HG03095 (cell line): Measurements from ENCODE around the gene IGDCC3.

ENCODE experiments used
- ATAC-seq: cut with Tn5 transposase; IDR thresholded peaks from one replicate; pipeline ENCODE4 v1.9.1; 2021; ENCODE audit warnings: moderate library complexity; ENCODE audit not compliant: unreplicated experiment

IGDCC3 gene

DNA sequence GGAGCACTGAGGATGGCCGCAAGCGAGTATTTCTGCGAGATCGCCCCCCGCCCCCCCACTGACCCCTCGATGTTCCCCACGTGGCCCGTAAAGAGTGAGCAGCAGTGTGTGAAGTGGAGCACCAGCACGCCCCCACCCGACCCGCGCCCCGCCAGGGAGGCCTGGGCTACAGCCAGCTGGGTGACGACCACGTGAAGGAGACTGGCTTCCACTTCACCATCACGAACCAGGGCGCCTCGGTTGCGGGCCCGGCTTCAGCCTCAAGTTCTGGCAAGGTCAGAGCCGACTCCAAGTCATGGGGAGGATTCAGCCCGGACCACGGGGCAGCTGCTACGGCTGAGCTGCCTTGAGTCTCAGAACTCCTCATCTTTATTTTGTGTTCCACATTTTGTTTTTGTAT, 75.7 kb downstream of the IGDCC3 start:
- ATAC-seq = no peak

- no peak for ATAC-seq
These were observed 76.8 kb downstream of the IGDCC3 start for GRCh38 chr15:65300924-65301441.

DNA sequence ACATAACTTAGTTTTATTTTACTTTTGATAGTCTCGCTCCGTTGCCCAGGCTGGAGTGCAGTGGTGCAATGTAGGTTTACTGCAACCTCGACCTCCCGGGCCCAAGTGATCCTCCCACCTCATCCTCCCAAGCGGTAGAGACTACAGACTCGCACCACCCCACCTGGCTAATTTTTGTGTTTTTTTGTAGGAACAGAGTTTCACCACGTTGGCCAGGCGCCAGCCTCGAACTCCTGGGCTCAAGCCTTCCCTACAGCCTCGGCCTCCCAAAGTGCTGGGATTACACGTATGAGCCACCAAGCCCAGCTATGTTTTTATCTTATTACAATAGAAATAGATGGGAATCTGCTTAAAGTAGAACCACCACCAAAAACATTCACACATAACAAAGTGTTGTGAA, 79.1 kb downstream of the IGDCC3 start:
- no peak for ATAC-seq

- no peak for ATAC-seq
These were observed 84.8 kb downstream of the IGDCC3 start for GRCh38 chr15:65292938-65293518.

DNA sequence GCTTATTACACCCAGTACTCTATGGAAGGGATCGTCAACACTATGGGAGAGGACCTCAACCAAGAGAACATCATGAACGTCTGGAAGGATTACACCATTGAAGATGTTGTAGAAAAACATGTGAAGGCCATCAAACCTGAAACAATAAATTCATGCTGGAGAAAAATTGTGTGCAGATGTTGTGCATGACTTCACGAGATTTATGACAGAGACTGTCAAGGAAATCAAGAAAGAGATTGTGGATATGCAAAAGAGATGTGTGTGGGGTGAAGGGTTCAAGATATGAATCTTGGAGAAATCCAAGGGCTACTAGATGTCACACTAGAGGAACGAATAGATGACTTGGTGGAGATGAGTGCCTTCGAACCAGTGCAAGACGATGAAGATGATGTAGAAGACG, 87.6 kb downstream of the IGDCC3 start:
- no peak for ATAC-seq

DNA sequence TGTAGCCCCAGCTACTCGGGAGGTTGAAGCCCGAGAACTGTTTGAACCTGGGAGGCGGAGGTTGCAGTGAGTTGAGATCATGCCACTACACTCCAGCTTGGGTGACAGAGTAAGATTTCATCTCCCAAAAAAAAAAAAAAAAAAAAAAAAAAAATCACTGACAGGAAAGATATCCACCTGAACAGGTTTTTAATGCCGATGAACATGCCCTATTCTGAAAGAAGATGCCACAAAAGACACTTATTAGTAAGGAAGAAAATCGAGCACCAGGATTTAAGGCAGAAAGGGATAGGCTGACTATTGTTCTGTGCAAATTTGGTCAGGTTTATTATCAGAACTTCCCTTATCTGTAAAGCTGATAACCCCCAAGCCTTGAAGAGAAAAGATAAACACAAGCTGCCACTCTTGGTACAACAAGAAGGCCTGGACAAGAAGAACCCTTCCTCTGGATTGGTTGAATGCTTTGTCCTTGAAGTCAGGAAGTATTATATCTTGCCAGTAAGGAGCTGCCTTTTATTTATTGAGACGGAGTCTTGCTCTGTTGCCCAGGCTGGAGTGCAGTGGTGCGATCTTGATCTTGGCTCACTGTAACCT, 88.4 kb downstream of the IGDCC3 start:
- ATAC-seq = no peak

DNA sequence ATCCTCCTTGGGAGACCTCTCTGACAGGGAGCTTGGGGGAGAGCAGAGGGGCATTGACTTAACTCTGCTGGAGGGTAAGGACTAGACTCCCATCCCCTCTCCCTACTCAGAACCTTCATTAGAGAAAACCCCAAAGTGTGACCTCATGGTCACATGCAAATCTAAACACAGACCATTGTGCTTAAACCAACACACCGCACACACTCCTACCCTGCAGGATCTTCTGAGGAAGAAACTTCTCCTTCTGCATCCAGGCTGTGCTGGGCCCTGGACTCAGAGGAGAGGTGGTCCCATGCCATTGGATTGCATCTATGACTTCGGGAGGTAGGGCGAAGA, 90.3 kb downstream of the IGDCC3 start:
- ATAC-seq = no peak

GRCh38 chr15:65286704-65287519, 90.9 kb downstream of the IGDCC3 start, which contains the start of gene PARP16:
Gene PARP16, minus strand, starts transcription at chr15:65286883. Its CDS starts 457 bp downstream, at chr15:65286426.
- ATAC-seq = peak; percentile 92

DNA sequence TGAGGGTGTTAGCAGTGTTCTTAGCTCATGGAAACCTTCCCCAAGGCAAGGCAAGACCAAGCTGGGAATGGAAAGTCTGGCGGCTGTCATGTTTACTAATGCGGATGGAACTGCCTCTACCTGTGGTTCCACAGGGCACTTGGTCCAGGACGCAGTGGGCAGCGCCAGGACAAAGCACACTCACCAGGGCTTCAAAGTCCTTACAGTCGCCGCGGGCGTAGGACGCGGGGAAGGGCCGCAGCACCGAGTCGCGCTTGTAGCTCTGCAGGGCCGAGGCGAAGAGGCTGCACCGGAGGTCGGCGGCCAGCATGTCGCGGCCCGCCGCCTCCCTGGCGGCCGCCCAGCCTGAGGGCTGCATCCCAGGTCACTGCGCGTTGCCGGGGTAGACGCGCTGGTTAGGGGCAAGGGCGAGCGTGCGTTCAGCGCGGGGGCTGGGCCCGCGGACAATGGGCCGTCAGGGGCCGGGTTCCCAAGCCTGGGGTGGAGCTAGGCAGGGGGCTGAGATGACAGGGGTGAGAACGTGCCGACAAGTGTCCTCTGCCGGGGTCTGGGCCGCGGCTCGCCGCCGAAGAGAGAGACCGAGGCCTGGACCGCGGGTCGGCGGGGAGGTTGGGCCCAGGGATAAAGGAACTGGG, 91.6 kb downstream of the IGDCC3 start:
- peak; percentile 11 for ATAC-seq

DNA sequence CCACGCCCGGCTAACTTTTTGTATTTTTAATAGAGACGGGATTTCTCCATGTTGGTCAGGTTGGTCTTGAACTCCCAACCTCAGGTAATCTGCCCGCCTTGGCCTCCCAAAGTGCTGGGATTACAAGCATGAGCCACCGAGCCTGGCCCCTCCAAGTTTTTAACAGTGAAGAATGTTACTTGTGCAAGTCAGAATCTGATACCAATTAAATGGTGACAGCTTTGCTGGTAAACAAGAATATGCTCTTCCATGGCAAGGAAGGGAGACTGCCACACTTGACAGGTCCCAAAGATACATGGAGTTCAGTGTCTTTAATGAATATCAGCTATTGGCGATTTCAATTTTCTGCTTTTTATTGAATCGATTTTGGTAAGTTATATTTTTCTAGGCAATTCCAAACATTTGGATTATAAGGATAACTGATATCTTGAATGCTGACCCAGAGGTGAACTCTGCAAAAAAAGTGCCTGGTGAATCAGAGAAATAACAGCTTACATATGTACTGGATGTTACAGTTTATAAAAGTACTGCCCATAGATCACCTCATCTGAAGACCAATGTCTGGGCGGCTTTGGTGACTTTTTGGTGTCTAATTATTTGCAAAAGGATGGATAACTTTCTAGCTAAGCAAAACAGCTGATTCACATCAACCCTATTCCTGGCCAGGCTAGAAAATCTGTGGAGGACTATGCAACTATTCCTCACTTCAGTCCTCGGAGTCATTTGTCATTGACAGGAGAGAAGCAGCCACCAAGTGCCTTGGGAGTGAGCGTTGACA, 92.3 kb downstream of the IGDCC3 start:
- ATAC-seq = no peak

DNA sequence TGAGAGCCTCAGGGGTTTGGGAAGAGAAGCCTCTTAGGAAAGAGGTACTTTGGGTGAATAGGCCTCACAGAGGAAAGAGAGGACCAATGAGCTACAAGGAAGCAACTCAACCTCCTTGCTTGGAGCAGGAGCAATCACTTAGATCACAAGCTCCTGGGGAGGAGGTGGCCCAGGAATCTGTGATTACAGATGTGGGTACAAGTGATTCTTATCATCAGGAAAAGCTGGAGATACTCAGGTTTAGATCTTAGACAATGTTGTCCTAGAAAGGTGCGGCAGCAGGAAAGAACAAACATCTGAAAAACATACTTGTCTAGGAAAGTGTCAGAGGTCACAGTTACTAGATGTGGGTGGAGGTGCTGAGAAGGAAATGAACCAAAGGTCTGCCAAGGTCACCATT, 99.3 kb downstream of the IGDCC3 start:
- ATAC-seq = no peak
